GM21529 (cell line): ENCODE measurements around the gene SH2D2A.

Experiments used
- ATAC-seq: cut with Tn5 transposase; IDR thresholded peaks from one replicate; pipeline ENCODE4 v1.9.1; 2021; ENCODE audit not compliant: unreplicated experiment

SH2D2A gene

GRCh38 chr1:156816561-156817328 is at the start of gene SH2D2A:
Gene SH2D2A (minus strand): TSS chr1:156816848. CDS start chr1:156816708, 140 bp downstream.
- ATAC-seq: peak; percentile 60

GRCh38 chr1:156865865-156866248 is 49.2 kb upstream of the SH2D2A start:
- no peak for ATAC-seq

GRCh38 chr1:156865258-156865657 is 48.6 kb upstream of the SH2D2A start:
- no peak for ATAC-seq

GRCh38 chr1:156864796-156865195 is 48.1 kb upstream of the SH2D2A start:
- no peak for ATAC-seq

GRCh38 chr1:156863631-156864030 is 47.0 kb upstream of the SH2D2A start:
- ATAC-seq: no peak

GRCh38 chr1:156862997-156863599 is 46.5 kb upstream of the SH2D2A start:
- ATAC-seq: no peak

- ATAC-seq: no peak
Measured at GRCh38 chr1:156862584-156862983, 45.9 kb upstream of the SH2D2A start.

GRCh38 chr1:156860628-156861423 is 44.2 kb upstream of the SH2D2A start, which contains the start of gene NTRK1:
Gene NTRK1 (plus strand): TSS chr1:156860865. CDS start chr1:156860935, 70 bp downstream.
- no peak for ATAC-seq

- ATAC-seq: peak; percentile 53
Measured at GRCh38 chr1:156860113-156860627, 43.5 kb upstream of the SH2D2A start.

GRCh38 chr1:156859523-156860112 is 43.0 kb upstream of the SH2D2A start:
- ATAC-seq: no peak

GRCh38 chr1:156858959-156859522 is 42.4 kb upstream of the SH2D2A start, which contains the start of gene INSRR:
Gene INSRR (minus strand): TSS chr1:156859117. CDS start chr1:156858621, 496 bp downstream.
- no peak for ATAC-seq

- ATAC-seq: no peak
Measured at GRCh38 chr1:156858555-156858956, 41.9 kb upstream of the SH2D2A start.

GRCh38 chr1:156857532-156857931 is 40.9 kb upstream of the SH2D2A start:
- ATAC-seq: no peak

- no peak for ATAC-seq
Measured at GRCh38 chr1:156856282-156856785, 39.7 kb upstream of the SH2D2A start.

GRCh38 chr1:156854634-156855033 is 38.0 kb upstream of the SH2D2A start:
- no peak for ATAC-seq

- no peak for ATAC-seq
Measured at GRCh38 chr1:156853761-156854160, 37.1 kb upstream of the SH2D2A start.

- ATAC-seq: no peak
Measured at GRCh38 chr1:156852418-156852874, 35.8 kb upstream of the SH2D2A start.

GRCh38 chr1:156851779-156852417 is 35.2 kb upstream of the SH2D2A start:
- no peak for ATAC-seq

- no peak for ATAC-seq
Measured at GRCh38 chr1:156849151-156849496, 32.5 kb upstream of the SH2D2A start.
